Myocyte (in vitro differentiated cells): ENCODE measurements around the gene MATN3. TPM values are rescaled to one million over a fixed set of nuclear protein-coding genes. Genes with fewer than 3 reads are reported as not detected.

Source experiments
- DNase-seq: peaks from one replicate; pipeline ENCODE4 v3.0.0-alpha.2; 2012; ENCODE audit warnings: low read depth
- total RNA-seq: library from RNA; depleted of rRNA; stranded (reverse); fragments of >200 nt; gene quantifications from 2 replicates; pipeline ENCODE4 v1.2.3, GENCODE V29; 2014

Gene MATN3
- total RNA-seq, 1 donor from 2014 or later = 1.2 TPM

- no peak for DNase-seq
Observed at GRCh38 chr2:19943189-19943588, 69.3 kb downstream of the MATN3 start.

- no peak for DNase-seq
Observed at GRCh38 chr2:19942199-19942598, 70.3 kb downstream of the MATN3 start.

Other genes starting within 250 kb of the MATN3 start
- gene TTC32, start 110.7 kb downstream of the MATN3 start, total RNA-seq = 8.3 and 12.0 TPM in 2 replicates
- 10.6 and 12.4 TPM in 2 replicates for gene WDR35, start 22.6 kb downstream of the MATN3 start, total RNA-seq
- gene LAPTM4A, start 39.0 kb upstream of the MATN3 start, total RNA-seq = 283 and 291 TPM in 2 replicates
- gene SDC1, start 212.5 kb upstream of the MATN3 start, total RNA-seq = 9.8 and 11.0 TPM in 2 replicates